Stimulated activated naive B cell treated with anti-CD40 and anti-IgM and Interleukin-4, amounts not matched to agents 10 μg/mL and 1 μg/mL and 100 μg/mL, for 72 hours (primary cell): ENCODE results near the gene GPR141.
"Not testable (repeated sequence)": the region's sequence is repeated elsewhere in the genome, so short reads cannot be mapped to it uniquely, and the experiment has no call there.

Experiments used
- ATAC-seq, 2 donors: fragments of 150-1000 bp; cut with Tn5 transposase; replicated peaks; 2 replicates each; pipeline ENCODE4 v1.10.0; 2021; ENCODE audit warnings: moderate library complexity in 1 of 2
- DNase-seq: peaks from one replicate; pipeline ENCODE4 v3.0.0; 2021
- H3K27ac Mint-ChIP-seq: one replicate; pipeline ENCODE4 v1.8.0; 2022; ENCODE audit warnings: mild to moderate bottlenecking, mixed read lengths
- H3K27me3 Mint-ChIP-seq, 2 donors: one replicate each; pipeline ENCODE4 v1.8.0; 2022; ENCODE audit warnings: mixed read lengths in 2 of 2
- H3K36me3 Mint-ChIP-seq, 2 donors: one replicate each; pipeline ENCODE4 v1.8.0; 2022; ENCODE audit warnings: mixed read lengths in 2 of 2, mild to moderate bottlenecking in 1 of 2
- H3K4me1 Mint-ChIP-seq, 2 donors: one replicate each; pipeline ENCODE4 v1.8.0; 2022; ENCODE audit warnings: mixed read lengths in 2 of 2, mild to moderate bottlenecking in 1 of 2
- H3K4me3 Mint-ChIP-seq, 2 donors: one replicate each; pipeline ENCODE4 v1.8.0; 2022; ENCODE audit warnings: mild to moderate bottlenecking in 2 of 2, mixed read lengths in 2 of 2, moderate library complexity in 1 of 2
- H3K9me3 Mint-ChIP-seq, 2 donors: one replicate each; pipeline ENCODE4 v1.8.0; 2022; ENCODE audit warnings: mixed read lengths in 2 of 2, mild to moderate bottlenecking in 1 of 2

GPR141 gene

GRCh38 chr7:37703361-37703760, 19.8 kb downstream of the GPR141 start:
- ATAC-seq (no peak), DNase-seq (no peak)
- H3K36me3 Mint-ChIP-seq = no peaks in the 10 kb centered on the region
- H3K9me3 Mint-ChIP-seq = peaks cover 2 to 3% of the 10 kb centered on the region in 2 donors
- H3K27ac Mint-ChIP-seq = no peak overlapping the region
- no peak overlapping the region for H3K4me3 Mint-ChIP-seq
- peaks cover 21 to 46% of the 10 kb centered on the region in 2 donors for H3K27me3 Mint-ChIP-seq
- peaks cover under 1 to 6% of the 10 kb centered on the region in 2 donors for H3K4me1 Mint-ChIP-seq

- not testable (repeated sequence) for H3K27ac Mint-ChIP-seq, DNase-seq, H3K9me3 Mint-ChIP-seq, H3K4me3 Mint-ChIP-seq, H3K36me3 Mint-ChIP-seq, H3K4me1 Mint-ChIP-seq, ATAC-seq
- H3K27me3 Mint-ChIP-seq = peaks cover 19 to 43% of the 10 kb centered on the region in 2 donors
These were observed 20.8 kb downstream of the GPR141 start for GRCh38 chr7:37704328-37704833.

- no peak for ATAC-seq
- no peak for DNase-seq
- Mint-ChIP-seq H3K4me3 (no peak overlapping the region), H3K9me3 (peaks cover 2 to 3% of the 10 kb centered on the region in 2 donors), H3K27me3 (peaks cover 26 to 46% of the 10 kb centered on the region in 2 donors), H3K4me1 (peaks cover 0 to 6% of the 10 kb centered on the region in 2 donors), H3K36me3 (no peaks in the 10 kb centered on the region), H3K27ac (no peak overlapping the region)
These were observed 22.4 kb downstream of the GPR141 start for GRCh38 chr7:37705976-37706375.

GRCh38 chr7:37706804-37707203, 23.2 kb downstream of the GPR141 start:
- DNase-seq = no peak
- Mint-ChIP-seq H3K36me3 (no peaks in the 10 kb centered on the region), H3K9me3 (peaks cover 2 to 3% of the 10 kb centered on the region in 2 donors), H3K4me1 (peaks cover 0 to 6% of the 10 kb centered on the region in 2 donors), H3K27me3 (peaks cover 32 to 53% of the 10 kb centered on the region in 2 donors), H3K4me3 (no peak overlapping the region), H3K27ac (no peak overlapping the region)
- ATAC-seq = no peak

- ATAC-seq (no peak), DNase-seq (no peak)
- peaks cover 2 to 3% of the 10 kb centered on the region in 2 donors for H3K9me3 Mint-ChIP-seq
- H3K27ac Mint-ChIP-seq = no peak overlapping the region
- H3K36me3 Mint-ChIP-seq = no peaks in the 10 kb centered on the region
- peaks cover 0 to 6% of the 10 kb centered on the region in 2 donors for H3K4me1 Mint-ChIP-seq
- H3K4me3 Mint-ChIP-seq = no peak overlapping the region
- peaks cover 34 to 46% of the 10 kb centered on the region in 2 donors for H3K27me3 Mint-ChIP-seq
These were observed 24.4 kb downstream of the GPR141 start for GRCh38 chr7:37707754-37708485.

- peaks cover 34 to 35% of the 10 kb centered on the region in 2 donors for H3K27me3 Mint-ChIP-seq
- ATAC-seq (peak in 1 of 2 donors; percentile 47), DNase-seq (no peak)
- H3K4me3 Mint-ChIP-seq = no peak overlapping the region
- H3K36me3 Mint-ChIP-seq = no peaks in the 10 kb centered on the region
- no peak overlapping the region for H3K27ac Mint-ChIP-seq
- no peaks in the 10 kb centered on the region for H3K9me3 Mint-ChIP-seq
- H3K4me1 Mint-ChIP-seq = no peaks in the 10 kb centered on the region
These were observed 26.3 kb downstream of the GPR141 start for GRCh38 chr7:37709631-37710509.

- Mint-ChIP-seq H3K36me3 (no peaks in the 10 kb centered on the region), H3K4me1 (no peaks in the 10 kb centered on the region), H3K9me3 (no peaks in the 10 kb centered on the region), H3K27ac (peak overlapping the region; percentile 15), H3K4me3 (no peak overlapping the region), H3K27me3 (peaks cover 16 to 20% of the 10 kb centered on the region in 2 donors)
- no peak for ATAC-seq
- DNase-seq = no peak
These were observed 30.0 kb downstream of the GPR141 start for GRCh38 chr7:37713613-37714012.

- Mint-ChIP-seq H3K9me3 (no peaks in the 10 kb centered on the region), H3K4me3 (no peak overlapping the region), H3K27me3 (peaks cover 20 to 22% of the 10 kb centered on the region in 2 donors), H3K36me3 (no peaks in the 10 kb centered on the region), H3K4me1 (no peaks in the 10 kb centered on the region), H3K27ac (no peak overlapping the region)
- ATAC-seq = no peak
- DNase-seq = no peak
These were observed 31.0 kb downstream of the GPR141 start for GRCh38 chr7:37714606-37715005.

- Mint-ChIP-seq H3K4me1 (peaks cover 0 to 1% of the 10 kb centered on the region in 2 donors), H3K27me3 (peaks cover 9 to 16% of the 10 kb centered on the region in 2 donors)
- ATAC-seq = no peak
These were observed 35.0 kb downstream of the GPR141 start for GRCh38 chr7:37718585-37718984.

GRCh38 chr7:37719077-37719476, 35.5 kb downstream of the GPR141 start:
- Mint-ChIP-seq H3K36me3 (no peaks in the 10 kb centered on the region), H3K27ac (no peak overlapping the region), H3K4me1 (peaks cover 0 to 4% of the 10 kb centered on the region in 2 donors), H3K4me3 (no peak overlapping the region), H3K27me3 (peaks cover 9 to 16% of the 10 kb centered on the region in 2 donors), H3K9me3 (no peaks in the 10 kb centered on the region)
- DNase-seq (no peak), ATAC-seq (peak; percentile 49 to 65)

More at GRCh38 chr7:37718585-37718984, 35.0 kb downstream of the GPR141 start:
- no peak overlapping the region for H3K27ac Mint-ChIP-seq
- DNase-seq = no peak
- no peak overlapping the region for H3K4me3 Mint-ChIP-seq
- H3K9me3 Mint-ChIP-seq = no peaks in the 10 kb centered on the region
- H3K36me3 Mint-ChIP-seq = no peaks in the 10 kb centered on the region

GRCh38 chr7:37724732-37725131, 41.2 kb downstream of the GPR141 start:
- Mint-ChIP-seq H3K4me3 (no peak overlapping the region), H3K27ac (no peak overlapping the region), H3K9me3 (no peaks in the 10 kb centered on the region), H3K27me3 (peaks cover 5% of the 10 kb centered on the region in 2 donors), H3K36me3 (no peaks in the 10 kb centered on the region), H3K4me1 (peaks cover 8 to 15% of the 10 kb centered on the region in 2 donors)
- ATAC-seq (no peak), DNase-seq (no peak)

GRCh38 chr7:37726016-37726415, 42.5 kb downstream of the GPR141 start:
- DNase-seq (no peak), ATAC-seq (no peak)
- Mint-ChIP-seq H3K4me1 (peaks cover 8 to 15% of the 10 kb centered on the region in 2 donors), H3K27me3 (peaks cover 4 to 6% of the 10 kb centered on the region in 2 donors), H3K36me3 (peaks cover 0 to 2% of the 10 kb centered on the region in 2 donors), H3K4me3 (no peak overlapping the region), H3K9me3 (no peaks in the 10 kb centered on the region), H3K27ac (no peak overlapping the region)

GRCh38 chr7:37728747-37729146, 45.2 kb downstream of the GPR141 start:
- ATAC-seq (peak; percentile 81 to 90), DNase-seq (peak; percentile 10)
- peaks cover 14 to 18% of the 10 kb centered on the region in 2 donors for H3K27me3 Mint-ChIP-seq
- H3K27ac Mint-ChIP-seq = no peak overlapping the region
- H3K9me3 Mint-ChIP-seq = no peaks in the 10 kb centered on the region
- peaks cover 0 to 2% of the 10 kb centered on the region in 2 donors for H3K36me3 Mint-ChIP-seq
- H3K4me1 Mint-ChIP-seq = peaks cover 12 to 15% of the 10 kb centered on the region in 2 donors
- peak overlapping the region in 1 of 2 donors; percentile 2 for H3K4me3 Mint-ChIP-seq

GRCh38 chr7:37729181-37729580, 45.6 kb downstream of the GPR141 start:
- Mint-ChIP-seq H3K4me1 (peaks cover 12 to 14% of the 10 kb centered on the region in 2 donors), H3K9me3 (no peaks in the 10 kb centered on the region), H3K36me3 (peaks cover 0 to 2% of the 10 kb centered on the region in 2 donors), H3K27ac (no peak overlapping the region), H3K4me3 (peak overlapping the region in 1 of 2 donors; percentile 2), H3K27me3 (peaks cover 14 to 18% of the 10 kb centered on the region in 2 donors)
- peak in 1 of 2 donors; percentile 26 for ATAC-seq
- DNase-seq = no peak
